SU-DHL-6 (cell line): ENCODE results near the gene ARHGEF16.

Experiments
- EZH2phosphoT487 ChIP-seq: fragments of 200-600 bp; sonication (generic), shearing (Covaris generic); conservative IDR thresholded peaks from 2 replicates; pipeline ENCODE4 v1.6.1; 2018; ENCODE audit warnings: mild to moderate bottlenecking, antibody characterized with exemption, low read length, moderate library complexity, mixed read lengths
- TF ChIP-seq, protein P1 (sequence below): fragments of 200-600 bp; sonication (generic); IDR thresholded peaks from one replicate; pipeline ENCODE4 v1.5.1; 2017; ENCODE audit warnings: antibody characterized with exemption, mild to moderate bottlenecking, low read length, moderate library complexity; ENCODE audit not compliant: insufficient read depth, poor library complexity, severe bottlenecking

DNA sequence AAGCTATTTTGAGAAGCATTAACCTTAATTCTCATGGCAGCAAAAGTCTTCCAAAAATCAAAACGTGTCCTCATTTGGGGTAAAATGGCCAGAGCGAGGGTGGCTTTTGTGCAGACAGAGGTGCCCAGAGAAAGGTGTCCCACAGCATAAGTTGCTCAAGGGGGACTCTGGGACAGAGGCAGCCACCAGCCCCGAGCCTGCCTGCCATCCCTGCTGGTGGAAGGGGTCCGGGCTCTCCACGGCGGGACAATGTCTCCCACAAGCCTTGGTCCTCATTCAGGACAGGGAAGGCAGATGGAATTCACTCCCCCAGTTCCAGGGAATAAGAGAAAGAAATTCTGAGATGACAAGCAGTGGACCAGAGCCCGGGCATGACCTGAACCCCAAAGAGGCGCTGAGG lies 12.6 kb upstream of the ARHGEF16 start:
- TF ChIP-seq, protein P1, sequence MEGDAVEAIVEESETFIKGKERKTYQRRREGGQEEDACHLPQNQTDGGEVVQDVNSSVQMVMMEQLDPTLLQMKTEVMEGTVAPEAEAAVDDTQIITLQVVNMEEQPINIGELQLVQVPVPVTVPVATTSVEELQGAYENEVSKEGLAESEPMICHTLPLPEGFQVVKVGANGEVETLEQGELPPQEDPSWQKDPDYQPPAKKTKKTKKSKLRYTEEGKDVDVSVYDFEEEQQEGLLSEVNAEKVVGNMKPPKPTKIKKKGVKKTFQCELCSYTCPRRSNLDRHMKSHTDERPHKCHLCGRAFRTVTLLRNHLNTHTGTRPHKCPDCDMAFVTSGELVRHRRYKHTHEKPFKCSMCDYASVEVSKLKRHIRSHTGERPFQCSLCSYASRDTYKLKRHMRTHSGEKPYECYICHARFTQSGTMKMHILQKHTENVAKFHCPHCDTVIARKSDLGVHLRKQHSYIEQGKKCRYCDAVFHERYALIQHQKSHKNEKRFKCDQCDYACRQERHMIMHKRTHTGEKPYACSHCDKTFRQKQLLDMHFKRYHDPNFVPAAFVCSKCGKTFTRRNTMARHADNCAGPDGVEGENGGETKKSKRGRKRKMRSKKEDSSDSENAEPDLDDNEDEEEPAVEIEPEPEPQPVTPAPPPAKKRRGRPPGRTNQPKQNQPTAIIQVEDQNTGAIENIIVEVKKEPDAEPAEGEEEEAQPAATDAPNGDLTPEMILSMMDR, result no peak
- no peak for TF ChIP-seq EZH2phosphoT487
